Activated naive CD8-positive, alpha-beta T cell treated with anti-CD3 and anti-CD28 coated beads, Interleukin-2, amount 10 ng/mL, durations not matched to agents 7 days and 5 days (primary cell): ENCODE measurements around the gene STARD5. TPM values are rescaled to one million over a fixed set of nuclear protein-coding genes. Genes with fewer than 3 reads are reported as not detected.

Experiments used
- total RNA-seq, 2 experiments: library from RNA; stranded (reverse); gene quantifications; one replicate each; pipeline ENCODE4 v1.2.3, GENCODE V29; 2021

Gene STARD5
- total RNA-seq, 2 experiments from 2014 or later: 5.4 to 7.2 TPM

Other genes with a start within 250 kb of the STARD5 start
- not detected for gene CFAP161, start 189.9 kb downstream of the STARD5 start, total RNA-seq
- 100 to 1,000 TPM; 281 to 284 TPM for gene IL16, start 127.3 kb downstream of the STARD5 start, total RNA-seq
- gene TMC3, start 50.1 kb upstream of the STARD5 start, total RNA-seq: not detected